GM12878 (cell line): ENCODE measurements around the gene DENND1A.

Experiments
- CHD2 ChIP-seq: IDR thresholded peaks from 2 replicates; pipeline ENCODE4 v1.6.1; 2011; ENCODE audit warnings: low read depth, low read length, improper control_type of control experiment, borderline replicate concordance
- POLR2AphosphoS5 ChIP-seq: IDR thresholded peaks from 2 replicates; pipeline ENCODE4 v1.6.1; 2011; ENCODE audit warnings: mild to moderate bottlenecking, low read length, inconsistent platforms
- RAD21 ChIP-seq: IDR thresholded peaks from 2 replicates; pipeline ENCODE4 v1.6.1; 2011; ENCODE audit warnings: mild to moderate bottlenecking, low read depth, low read length, moderate library complexity; ENCODE audit not compliant: insufficient read depth
- SIX5 ChIP-seq: IDR thresholded peaks from 2 replicates; pipeline ENCODE4 v1.6.1; 2011; ENCODE audit warnings: mild to moderate bottlenecking, low read depth, low read length, moderate library complexity; ENCODE audit not compliant: severe bottlenecking
- SPI1 ChIP-seq: IDR thresholded peaks from 2 replicates; pipeline ENCODE4 v1.6.1; 2011; ENCODE audit warnings: low read depth, mild to moderate bottlenecking, low read length, moderate library complexity, borderline replicate concordance; ENCODE audit not compliant: insufficient read depth
- ZSCAN29 ChIP-seq: fragments of 450-650 bp; IDR thresholded peaks from 2 replicates; pipeline ENCODE4 v1.6.1; 2017; ENCODE audit warnings: mild to moderate bottlenecking, moderate library complexity
- TF ChIP-seq, protein P1 (sequence below): IDR thresholded peaks from 2 replicates; pipeline ENCODE4 v1.6.1; 2011; ENCODE audit warnings: low read depth, mild to moderate bottlenecking, low read length, moderate library complexity, borderline replicate concordance; ENCODE audit errors: extremely low read depth
- TF ChIP-seq, protein P2 (sequence below): IDR thresholded peaks from 2 replicates; pipeline ENCODE4 v1.6.1; 2012; ENCODE audit warnings: low read depth, low read length, improper control_type of control experiment

DNA sequence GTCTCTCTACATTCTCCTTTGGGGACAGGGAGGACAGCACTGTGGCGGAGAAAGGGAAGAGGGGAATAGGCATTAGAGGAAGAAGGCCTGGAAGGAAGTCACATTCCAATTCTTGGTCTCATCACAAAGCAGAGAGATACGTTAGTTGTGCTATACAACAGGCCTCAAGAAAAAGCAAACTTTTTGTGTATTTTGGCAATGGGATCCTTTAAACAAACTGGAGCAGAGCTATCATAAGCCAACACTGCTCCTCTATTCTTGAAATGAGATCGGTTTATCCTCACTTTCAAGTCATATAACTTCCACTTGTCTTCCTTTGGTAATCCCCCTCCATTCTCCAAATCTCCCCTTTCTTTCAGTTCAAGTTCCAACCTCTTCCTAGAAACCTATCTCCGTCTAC lies 6.5 kb downstream of the DENND1A start:
- TF ChIP-seq, protein P1, sequence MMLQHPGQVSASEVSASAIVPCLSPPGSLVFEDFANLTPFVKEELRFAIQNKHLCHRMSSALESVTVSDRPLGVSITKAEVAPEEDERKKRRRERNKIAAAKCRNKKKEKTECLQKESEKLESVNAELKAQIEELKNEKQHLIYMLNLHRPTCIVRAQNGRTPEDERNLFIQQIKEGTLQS = no peak
- TF ChIP-seq ZSCAN29 = no peak
- TF ChIP-seq, protein P2, sequence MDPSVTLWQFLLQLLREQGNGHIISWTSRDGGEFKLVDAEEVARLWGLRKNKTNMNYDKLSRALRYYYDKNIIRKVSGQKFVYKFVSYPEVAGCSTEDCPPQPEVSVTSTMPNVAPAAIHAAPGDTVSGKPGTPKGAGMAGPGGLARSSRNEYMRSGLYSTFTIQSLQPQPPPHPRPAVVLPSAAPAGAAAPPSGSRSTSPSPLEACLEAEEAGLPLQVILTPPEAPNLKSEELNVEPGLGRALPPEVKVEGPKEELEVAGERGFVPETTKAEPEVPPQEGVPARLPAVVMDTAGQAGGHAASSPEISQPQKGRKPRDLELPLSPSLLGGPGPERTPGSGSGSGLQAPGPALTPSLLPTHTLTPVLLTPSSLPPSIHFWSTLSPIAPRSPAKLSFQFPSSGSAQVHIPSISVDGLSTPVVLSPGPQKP = no peak
- no peak for TF ChIP-seq POLR2AphosphoS5
- no peak for TF ChIP-seq SPI1
- TF ChIP-seq SIX5 = no peak
- TF ChIP-seq RAD21 = no peak
- TF ChIP-seq CHD2 = no peak
